GM12865 (cell line): ENCODE data around the gene LMTK2.

Experiments
- DNase-seq: peaks from one replicate; pipeline ENCODE4 v3.0.0; 2010; ENCODE audit warnings: low read depth
- H3K4me3 ChIP-seq: 2 replicates; pipeline ENCODE4 v1.5.1; 2011; ENCODE audit warnings: mild to moderate bottlenecking, low read depth, low read length, control low read depth
- TF ChIP-seq, protein P1 (sequence below): IDR thresholded peaks from 2 replicates; pipeline ENCODE4 v1.5.1; 2011; ENCODE audit warnings: low read length, control low read depth, low read depth, inconsistent platforms; ENCODE audit not compliant: insufficient read depth; ENCODE audit errors: missing control alignments

The LMTK2 gene

DNA sequence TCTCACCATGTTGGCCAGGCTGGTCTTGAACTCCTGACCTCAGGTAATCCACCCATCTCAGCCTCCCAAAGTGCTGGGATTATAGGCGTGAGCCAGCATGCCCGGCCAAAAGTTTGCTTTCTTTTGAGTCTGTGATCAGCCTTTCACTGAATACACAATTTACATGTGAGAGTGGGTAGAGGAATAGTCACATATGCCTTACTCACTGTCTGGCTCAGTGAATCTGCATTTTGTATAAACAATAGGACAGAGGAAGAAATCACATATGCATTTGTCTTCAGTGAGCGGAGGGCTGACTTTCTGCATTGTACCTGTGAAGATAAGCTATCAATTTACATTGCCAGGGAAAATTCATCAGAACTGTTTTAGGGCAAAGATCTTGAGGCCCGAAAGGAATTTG is 147.9 kb downstream of the LMTK2 start:
- no peak for DNase-seq
- TF ChIP-seq, protein P1, sequence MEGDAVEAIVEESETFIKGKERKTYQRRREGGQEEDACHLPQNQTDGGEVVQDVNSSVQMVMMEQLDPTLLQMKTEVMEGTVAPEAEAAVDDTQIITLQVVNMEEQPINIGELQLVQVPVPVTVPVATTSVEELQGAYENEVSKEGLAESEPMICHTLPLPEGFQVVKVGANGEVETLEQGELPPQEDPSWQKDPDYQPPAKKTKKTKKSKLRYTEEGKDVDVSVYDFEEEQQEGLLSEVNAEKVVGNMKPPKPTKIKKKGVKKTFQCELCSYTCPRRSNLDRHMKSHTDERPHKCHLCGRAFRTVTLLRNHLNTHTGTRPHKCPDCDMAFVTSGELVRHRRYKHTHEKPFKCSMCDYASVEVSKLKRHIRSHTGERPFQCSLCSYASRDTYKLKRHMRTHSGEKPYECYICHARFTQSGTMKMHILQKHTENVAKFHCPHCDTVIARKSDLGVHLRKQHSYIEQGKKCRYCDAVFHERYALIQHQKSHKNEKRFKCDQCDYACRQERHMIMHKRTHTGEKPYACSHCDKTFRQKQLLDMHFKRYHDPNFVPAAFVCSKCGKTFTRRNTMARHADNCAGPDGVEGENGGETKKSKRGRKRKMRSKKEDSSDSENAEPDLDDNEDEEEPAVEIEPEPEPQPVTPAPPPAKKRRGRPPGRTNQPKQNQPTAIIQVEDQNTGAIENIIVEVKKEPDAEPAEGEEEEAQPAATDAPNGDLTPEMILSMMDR = no peak

GRCh38 chr7:98254951-98255610 is 148.4 kb downstream of the LMTK2 start:
- no peak for DNase-seq
- no peak overlapping the region for H3K4me3 ChIP-seq
- TF ChIP-seq, protein P1 = no peak

More for the DNA sequence above, 147.9 kb downstream of the LMTK2 start:
- H3K4me3 ChIP-seq = no peak overlapping the region

DNA sequence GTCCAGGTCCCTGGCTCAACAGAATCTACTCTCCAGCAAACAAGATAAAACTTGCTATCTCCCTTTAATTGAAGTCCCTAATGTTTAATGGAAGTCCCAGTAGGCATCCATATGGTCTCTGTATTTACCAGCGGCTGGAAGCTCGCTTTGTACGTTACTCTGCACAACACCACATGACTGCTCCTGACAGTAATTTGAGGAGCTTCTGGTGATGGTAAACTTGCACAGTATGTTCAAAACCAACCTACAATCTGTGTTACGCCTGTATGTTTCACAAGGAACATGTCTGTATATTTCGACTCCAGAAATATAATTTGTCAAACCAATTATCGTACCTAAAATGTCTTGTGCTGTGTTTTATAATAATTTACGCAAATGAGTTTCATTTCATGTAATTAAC is 149.8 kb downstream of the LMTK2 start:
- H3K4me3 ChIP-seq = no peak overlapping the region
- DNase-seq = no peak
- TF ChIP-seq, protein P1 = no peak

DNA sequence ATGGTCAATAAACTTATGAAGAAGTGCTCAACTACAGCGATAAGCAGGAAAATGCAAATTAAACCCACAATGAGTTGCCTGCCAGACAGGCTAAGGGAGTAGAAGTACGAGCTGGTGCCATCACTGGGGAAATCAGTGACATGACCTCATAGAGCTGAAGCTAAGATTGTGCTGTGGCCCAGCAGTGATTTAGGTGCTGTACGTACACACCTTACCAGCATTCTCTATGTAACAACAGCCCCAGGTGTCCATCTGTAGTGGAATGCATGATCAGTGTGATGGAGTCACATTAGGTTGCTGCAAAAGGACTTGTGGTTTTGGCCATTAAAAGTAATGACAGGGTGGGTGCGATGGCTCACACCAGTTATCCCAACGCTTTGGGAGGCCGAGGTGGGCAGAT is 151.0 kb downstream of the LMTK2 start:
- H3K4me3 ChIP-seq = no peak overlapping the region
- TF ChIP-seq, protein P1 = no peak
- DNase-seq = no peak
